ENCODE results near the gene MTM1. TPM values are rescaled to one million over a fixed set of nuclear protein-coding genes. Genes with fewer than 3 reads are reported as not detected.

MTM1 gene
- total and polyA plus RNA-seq, 2 experiments from 2014 or later: 8.7 to 15.4 TPM

GRCh38 chrX:150704030-150704613 lies 135.7 kb downstream of the MTM1 start:
- Histone ChIP-seq H3K27me3 (no peaks in the 10 kb centered on the region), H3K4me1 (ENCODE audit: insufficient read depth) (no peaks in the 10 kb centered on the region), H3K9me2 (replicated peaks; ENCODE audit: insufficient read depth) (no peaks in the 10 kb centered on the region), H3K9me3 (ENCODE audit: low read depth) (no peaks in the 10 kb centered on the region), H3K79me2 (no peaks in the 10 kb centered on the region), H3K4me3 (no peak overlapping the region), H2AFZ (no peak overlapping the region), H3K27ac (peak overlapping the region; percentile 74), H3K36me3 (replicated peaks; ENCODE audit: insufficient read depth, low read depth) (no peaks in the 10 kb centered on the region), H4K20me1 (ENCODE audit: insufficient read depth, poor library complexity, severe bottlenecking) (no peaks in the 10 kb centered on the region), H3K4me2 (no peak overlapping the region)
- TF ChIP-seq EZH2 (IDR thresholded peaks at IDR 0.05; ENCODE audit: borderline replicate concordance) (no peak), EZH2phosphoT487 (IDR thresholded peaks at IDR 0.05; ENCODE audit: low read depth, severe bottlenecking, unreplicated experiment) (no peak)
- TF ChIP-seq, protein P1, sequence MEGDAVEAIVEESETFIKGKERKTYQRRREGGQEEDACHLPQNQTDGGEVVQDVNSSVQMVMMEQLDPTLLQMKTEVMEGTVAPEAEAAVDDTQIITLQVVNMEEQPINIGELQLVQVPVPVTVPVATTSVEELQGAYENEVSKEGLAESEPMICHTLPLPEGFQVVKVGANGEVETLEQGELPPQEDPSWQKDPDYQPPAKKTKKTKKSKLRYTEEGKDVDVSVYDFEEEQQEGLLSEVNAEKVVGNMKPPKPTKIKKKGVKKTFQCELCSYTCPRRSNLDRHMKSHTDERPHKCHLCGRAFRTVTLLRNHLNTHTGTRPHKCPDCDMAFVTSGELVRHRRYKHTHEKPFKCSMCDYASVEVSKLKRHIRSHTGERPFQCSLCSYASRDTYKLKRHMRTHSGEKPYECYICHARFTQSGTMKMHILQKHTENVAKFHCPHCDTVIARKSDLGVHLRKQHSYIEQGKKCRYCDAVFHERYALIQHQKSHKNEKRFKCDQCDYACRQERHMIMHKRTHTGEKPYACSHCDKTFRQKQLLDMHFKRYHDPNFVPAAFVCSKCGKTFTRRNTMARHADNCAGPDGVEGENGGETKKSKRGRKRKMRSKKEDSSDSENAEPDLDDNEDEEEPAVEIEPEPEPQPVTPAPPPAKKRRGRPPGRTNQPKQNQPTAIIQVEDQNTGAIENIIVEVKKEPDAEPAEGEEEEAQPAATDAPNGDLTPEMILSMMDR (IDR thresholded peaks at IDR 0.05; ENCODE audit: poor library complexity): no peak
- WGBS (ENCODE audit: low lambda C conversion rate, missing lambda C conversion rate): 80% methylated on average over 3 of the region's 3 CpGs
- DNase-seq (ENCODE audit: low spot score): no peak

DNA sequence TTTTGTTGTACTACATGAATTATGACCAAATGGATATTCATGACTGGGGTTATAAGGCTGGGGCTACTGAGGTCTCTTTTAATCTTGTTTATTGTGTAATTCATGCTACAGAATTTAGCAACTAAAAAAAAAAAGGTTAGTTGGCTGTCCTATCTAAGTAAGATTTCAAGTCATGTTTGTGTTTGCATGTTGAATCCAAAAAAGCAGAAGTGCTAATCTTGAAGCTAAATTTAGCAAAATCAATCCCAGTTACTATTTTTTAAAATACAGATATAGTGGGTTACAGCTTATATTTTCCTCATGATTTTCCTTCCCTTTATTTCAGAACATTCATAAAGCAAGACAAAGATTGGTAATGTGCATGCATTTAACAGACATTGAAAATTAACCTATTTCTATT lies 144.2 kb downstream of the MTM1 start:
- Histone ChIP-seq H3K9me2 (replicated peaks; ENCODE audit: insufficient read depth) (no peaks in the 10 kb centered on the region), H3K9me3 (ENCODE audit: low read depth) (no peaks in the 10 kb centered on the region), H4K20me1 (ENCODE audit: insufficient read depth, poor library complexity, severe bottlenecking) (no peaks in the 10 kb centered on the region), H3K4me2 (no peak overlapping the region), H3K27ac (no peak overlapping the region), H2AFZ (no peak overlapping the region), H3K4me1 (ENCODE audit: insufficient read depth) (no peaks in the 10 kb centered on the region), H3K36me3 (replicated peaks; ENCODE audit: insufficient read depth, low read depth) (no peaks in the 10 kb centered on the region), H3K27me3 (no peaks in the 10 kb centered on the region), H3K4me3 (no peak overlapping the region), H3K79me2 (no peaks in the 10 kb centered on the region)
- no peak for DNase-seq (ENCODE audit: low spot score)
- TF ChIP-seq, protein P1 (IDR thresholded peaks at IDR 0.05; ENCODE audit: poor library complexity): no peak
- TF ChIP-seq EZH2 (IDR thresholded peaks at IDR 0.05; ENCODE audit: borderline replicate concordance): no peak

DNA sequence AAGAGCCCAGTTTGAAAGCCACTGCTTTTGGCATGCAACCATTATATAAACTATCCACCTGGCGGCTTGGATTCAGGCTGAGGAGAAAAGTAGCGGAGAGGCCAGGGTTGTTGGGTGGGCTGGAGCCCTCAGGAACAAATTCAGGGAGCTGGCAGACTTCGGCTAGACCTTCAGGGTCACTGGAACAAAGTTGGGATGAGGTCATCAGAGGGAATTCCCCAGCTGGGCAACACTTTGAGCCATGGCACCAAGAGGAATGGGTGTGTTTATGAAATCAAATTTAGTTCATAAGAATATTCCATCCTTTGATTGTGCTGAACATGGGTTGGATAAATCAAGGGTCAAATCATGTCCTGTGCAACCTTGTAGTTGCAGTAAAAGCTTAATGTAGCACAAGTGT lies 146.8 kb downstream of the MTM1 start:
- no peak overlapping the region for H3K4me3 ChIP-seq
- no peak for TF ChIP-seq EZH2phosphoT487 (IDR thresholded peaks at IDR 0.05; ENCODE audit: low read depth, severe bottlenecking, unreplicated experiment)
- TF ChIP-seq, protein P1 (IDR thresholded peaks at IDR 0.05; ENCODE audit: poor library complexity): no peak
- DNase-seq (ENCODE audit: low spot score): no peak
- H3K9me2 ChIP-seq (replicated peaks; ENCODE audit: insufficient read depth): no peaks in the 10 kb centered on the region
- no peaks in the 10 kb centered on the region for H3K27me3 ChIP-seq
- WGBS (ENCODE audit: low lambda C conversion rate, missing lambda C conversion rate): 55% methylated on average over 3 of the region's 3 CpGs
- no peak overlapping the region for H3K4me2 ChIP-seq
- no peaks in the 10 kb centered on the region for H3K4me1 ChIP-seq (ENCODE audit: insufficient read depth)
- no peaks in the 10 kb centered on the region for H4K20me1 ChIP-seq (ENCODE audit: insufficient read depth, poor library complexity, severe bottlenecking)
- H2AFZ ChIP-seq: no peak overlapping the region
- no peak overlapping the region for H3K27ac ChIP-seq
- no peaks in the 10 kb centered on the region for H3K79me2 ChIP-seq
- no peaks in the 10 kb centered on the region for H3K9me3 ChIP-seq (ENCODE audit: low read depth)
- no peaks in the 10 kb centered on the region for H3K36me3 ChIP-seq (replicated peaks; ENCODE audit: insufficient read depth, low read depth)

GRCh38 chrX:150719621-150720020 lies 151.2 kb downstream of the MTM1 start:
- H3K4me1 ChIP-seq (ENCODE audit: insufficient read depth): no peaks in the 10 kb centered on the region
- H3K79me2 ChIP-seq: peaks cover 2% of the 10 kb centered on the region
- no peak overlapping the region for H3K27ac ChIP-seq
- H3K27me3 ChIP-seq: no peaks in the 10 kb centered on the region
- no peak for DNase-seq (ENCODE audit: low spot score)
- H3K4me2 ChIP-seq: no peak overlapping the region
- no peaks in the 10 kb centered on the region for H4K20me1 ChIP-seq (ENCODE audit: insufficient read depth, poor library complexity, severe bottlenecking)
- H2AFZ ChIP-seq: no peak overlapping the region
- TF ChIP-seq, protein P1 (IDR thresholded peaks at IDR 0.05; ENCODE audit: poor library complexity): no peak
- TF ChIP-seq EZH2 (IDR thresholded peaks at IDR 0.05; ENCODE audit: borderline replicate concordance) (no peak), EZH2phosphoT487 (IDR thresholded peaks at IDR 0.05; ENCODE audit: low read depth, severe bottlenecking, unreplicated experiment) (no peak)
- H3K4me3 ChIP-seq: no peak overlapping the region
- no peaks in the 10 kb centered on the region for H3K9me3 ChIP-seq (ENCODE audit: low read depth)
- 67% methylated on average over 4 of the region's 4 CpGs for WGBS (ENCODE audit: low lambda C conversion rate, missing lambda C conversion rate)
- no peaks in the 10 kb centered on the region for H3K36me3 ChIP-seq (replicated peaks; ENCODE audit: insufficient read depth, low read depth)
- H3K9me2 ChIP-seq (replicated peaks; ENCODE audit: insufficient read depth): no peaks in the 10 kb centered on the region

All from hepatocyte (in vitro differentiated cells).